VCaP (cell line): ENCODE results near the gene MET.

Experiments
- H3K27ac ChIP-seq: fragments of 450-650 bp; 2 replicates; pipeline ENCODE4 v1.5.1; 2017
- TF ChIP-seq, protein P1 (sequence below): fragments of 450-650 bp; conservative IDR thresholded peaks from 2 replicates; pipeline ENCODE4 v1.5.1; 2017; ENCODE audit warnings: mild to moderate bottlenecking, moderate library complexity

The MET gene

DNA sequence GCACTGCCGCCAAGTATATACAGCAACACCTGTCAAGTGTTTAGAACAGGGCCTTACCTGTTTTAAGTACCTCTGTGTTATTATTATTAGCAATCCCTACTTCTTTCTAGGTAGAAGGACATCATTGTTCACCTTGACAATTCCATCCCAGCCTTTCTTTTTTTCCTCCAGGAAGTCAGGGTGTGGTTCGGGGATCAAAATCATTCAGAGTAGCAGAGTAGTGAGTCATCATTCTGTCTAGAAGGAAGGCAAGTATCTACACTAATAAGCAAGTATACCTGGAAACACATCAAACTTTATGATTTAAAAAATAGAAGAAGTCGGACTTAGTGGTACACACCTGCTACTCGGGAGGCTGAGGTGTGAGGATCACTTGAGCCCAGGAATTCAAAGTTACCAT, 164.9 kb downstream of the MET start:
- H3K27ac ChIP-seq, result no peak overlapping the region

GRCh38 chr7:116837586-116837985, 165.6 kb downstream of the MET start:
- TF ChIP-seq, protein P1, sequence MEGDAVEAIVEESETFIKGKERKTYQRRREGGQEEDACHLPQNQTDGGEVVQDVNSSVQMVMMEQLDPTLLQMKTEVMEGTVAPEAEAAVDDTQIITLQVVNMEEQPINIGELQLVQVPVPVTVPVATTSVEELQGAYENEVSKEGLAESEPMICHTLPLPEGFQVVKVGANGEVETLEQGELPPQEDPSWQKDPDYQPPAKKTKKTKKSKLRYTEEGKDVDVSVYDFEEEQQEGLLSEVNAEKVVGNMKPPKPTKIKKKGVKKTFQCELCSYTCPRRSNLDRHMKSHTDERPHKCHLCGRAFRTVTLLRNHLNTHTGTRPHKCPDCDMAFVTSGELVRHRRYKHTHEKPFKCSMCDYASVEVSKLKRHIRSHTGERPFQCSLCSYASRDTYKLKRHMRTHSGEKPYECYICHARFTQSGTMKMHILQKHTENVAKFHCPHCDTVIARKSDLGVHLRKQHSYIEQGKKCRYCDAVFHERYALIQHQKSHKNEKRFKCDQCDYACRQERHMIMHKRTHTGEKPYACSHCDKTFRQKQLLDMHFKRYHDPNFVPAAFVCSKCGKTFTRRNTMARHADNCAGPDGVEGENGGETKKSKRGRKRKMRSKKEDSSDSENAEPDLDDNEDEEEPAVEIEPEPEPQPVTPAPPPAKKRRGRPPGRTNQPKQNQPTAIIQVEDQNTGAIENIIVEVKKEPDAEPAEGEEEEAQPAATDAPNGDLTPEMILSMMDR, result no peak
- H3K27ac ChIP-seq, result no peak overlapping the region

More for the DNA sequence above, 164.9 kb downstream of the MET start:
- TF ChIP-seq, protein P1, result no peak

DNA sequence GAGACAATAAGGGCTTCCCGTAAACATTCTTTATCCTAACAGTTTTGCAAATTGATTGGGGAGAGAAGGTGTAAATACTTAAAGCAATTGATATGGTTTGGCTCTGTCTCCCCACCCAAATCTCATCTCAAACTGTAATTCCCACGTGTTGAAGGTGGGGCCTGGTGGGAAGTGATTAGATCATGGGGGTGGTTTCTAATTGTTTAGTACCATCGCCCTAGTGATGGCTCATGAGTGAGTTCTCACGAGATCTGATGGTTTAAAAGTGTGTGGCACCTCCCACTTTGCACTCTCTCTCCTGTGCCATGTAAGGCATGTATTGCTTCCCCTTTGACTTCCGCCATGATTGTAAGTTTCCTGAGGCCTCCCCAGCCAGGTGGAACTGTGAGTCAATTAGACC, 168.3 kb downstream of the MET start:
- TF ChIP-seq, protein P1, result no peak
- H3K27ac ChIP-seq, result no peak overlapping the region

DNA sequence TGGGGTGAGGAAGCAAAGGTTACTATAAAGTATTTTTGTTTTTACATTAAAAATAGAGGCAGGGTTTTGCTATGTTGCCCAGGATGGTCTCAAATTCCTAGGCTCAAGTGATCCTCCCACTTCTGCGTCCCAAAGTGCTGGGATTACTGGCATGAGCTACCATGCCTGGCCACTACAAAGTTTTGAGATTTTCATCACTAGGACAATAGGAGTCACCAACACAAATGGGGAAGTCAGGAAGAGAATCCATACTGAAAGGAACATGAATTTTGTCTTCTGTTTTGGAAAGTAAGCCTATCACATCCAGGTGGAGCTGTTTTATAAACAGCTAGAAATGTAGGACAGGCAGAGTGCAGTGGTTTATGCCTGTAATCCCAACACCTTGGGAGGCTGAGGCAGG, 170.4 kb downstream of the MET start:
- H3K27ac ChIP-seq, result no peak overlapping the region
- TF ChIP-seq, protein P1, result no peak

GRCh38 chr7:116843378-116843777, 171.4 kb downstream of the MET start:
- H3K27ac ChIP-seq, result no peak overlapping the region
- TF ChIP-seq, protein P1, result no peak
